ENCODE data around the gene ROBO3. TPM values are rescaled to one million over a fixed set of nuclear protein-coding genes. Genes with fewer than 3 reads are reported as not detected.

Gene ROBO3
- total and polyA plus RNA-seq, 2 of the 8 experiments (the other 6 are each of a cell fraction or from before 2014, with no cell fraction given) = 12.1 to 24.6 TPM

- Histone ChIP-seq H3K4ac (replicated peaks; ENCODE audit: insufficient read length, low read depth, low read length) (no peak overlapping the region), H3K4me2 (ENCODE audit: insufficient read depth in 1 of 2, low read depth in 2 of 2, low read length in 2 of 2) (no peak overlapping the region), H3K36me3 (ENCODE audit: control insufficient read depth in 2 of 4, insufficient read depth in 4 of 4, low read length in 3 of 4) (peaks cover 0 to 4% (median 0%) of the 10 kb centered on the region in 4 experiments; a peak in 1 of 8 replicates), H2BK5ac (ENCODE audit: low read depth, low read length) (no peak overlapping the region), H4K20me1 (replicated peaks in 1 of 2; ENCODE audit: control insufficient read depth in 1 of 2, insufficient read depth in 2 of 2, low read length in 2 of 2) (peaks cover 15 to 31% of the 10 kb centered on the region in 2 experiments), H3K23me2 (ENCODE audit: low read depth, low read length) (no peaks in the 10 kb centered on the region; the same call in 1 of the 2 replicates), H3K18ac (ENCODE audit: extremely low read depth, low read length) (no peak overlapping the region), H3K4me1 (replicated peaks in 1 of 4; ENCODE audit: control insufficient read depth in 3 of 4, insufficient read depth in 4 of 4, low read length in 3 of 4) (peaks cover 0 to 23% (median 16%) of the 10 kb centered on the region in 4 experiments; a peak in 6 of 7 replicates), H3K23ac (ENCODE audit: insufficient read length) (no peak overlapping the region), H3K27ac (ENCODE audit: low read depth, low read length) (no peak overlapping the region), H2AK5ac (ENCODE audit: low read depth, low read length) (no peak overlapping the region), H2BK15ac (ENCODE audit: low read length) (no peak overlapping the region), H3K9me3 (ENCODE audit: insufficient read depth in 2 of 2, low read depth in 1 of 2, low read length in 1 of 2) (no peaks in the 10 kb centered on the region), H4K5ac (ENCODE audit: insufficient read length, low read depth, low read length) (no peak overlapping the region), H4K91ac (replicated peaks; ENCODE audit: insufficient read length, low read length) (no peak overlapping the region), H2BK12ac (ENCODE audit: low read depth, low read length) (no peak overlapping the region), H3K79me1 (ENCODE audit: low read depth, low read length) (no peaks in the 10 kb centered on the region), H3K14ac (ENCODE audit: insufficient read length) (no peak overlapping the region), H2BK120ac (replicated peaks; ENCODE audit: low read depth, low read length) (no peak overlapping the region), H3K79me2 (ENCODE audit: control insufficient read depth in 1 of 2, insufficient read depth in 2 of 2, low read length in 2 of 2) (no peaks in the 10 kb centered on the region), H3K4me3 (ENCODE audit: extremely low read depth in 1 of 4, insufficient read depth in 2 of 4, low read depth in 3 of 4, low read length in 4 of 4) (no peak overlapping the region), H2AFZ (ENCODE audit: low read length) (no peak overlapping the region), H2BK20ac (ENCODE audit: low read length) (no peak overlapping the region), H4K8ac (ENCODE audit: extremely low read depth, insufficient read depth, low read length) (no peak overlapping the region), H3K56ac (replicated peaks; ENCODE audit: insufficient read length, low read depth, low read length) (no peak overlapping the region), H3K9ac (replicated peaks in 1 of 4; ENCODE audit: extremely low read depth in 1 of 4, low read depth in 3 of 4, low read length in 3 of 4) (no peak overlapping the region), H3K27me3 (replicated peaks in 1 of 4; ENCODE audit: control insufficient read depth in 3 of 4, extremely low read depth in 1 of 4, insufficient read depth in 3 of 4, low read length in 3 of 4) (peaks cover 88 to 100% (median 98%) of the 10 kb centered on the region in 4 experiments)
- CTCF ChIA-PET (ENCODE audit: partially characterized antibody) = interaction anchor here (1.1 to 3.3 kb wide), 25 partner anchors 10 to 228 kb away, joined by 3 to 108 read pairs (median 8); partner anchors contain the start of genes ESAM, MSANTD2 and NRGN
- WGBS, 2 experiments (ENCODE audit: extremely low coverage in 1 of 2, insufficient coverage in 1 of 2, insufficient read length in 1 of 2, insufficient replicate concordance in 2 of 2, low coverage in 1 of 2, low lambda C conversion rate in 2 of 2, missing lambda C conversion rate in 1 of 2) = 16% methylated on average over 5 of the region's 8 CpGs; no CpG with 5 or more reads in 1 of the 2 experiments
- DNase-seq (ENCODE audit: low read depth in 1 of 2, low spot score in 2 of 2) (no peak), FAIRE-seq (no peak)
- TF ChIP-seq CTCF (IDR thresholded peaks at IDR 0.05; ENCODE audit: control extremely low read depth in 1 of 3, insufficient read depth in 1 of 3, low read depth in 1 of 3, low read length in 3 of 3) (peak; percentile 47 to 61 (median 60)), SRF (IDR thresholded peaks at IDR 0.05; ENCODE audit: low read depth, low read length) (no peak), EGR1 (IDR thresholded peaks at IDR 0.05; ENCODE audit: borderline replicate concordance, low read depth, low read length) (no peak), POU5F1 (IDR thresholded peaks at IDR 0.05; ENCODE audit: low read depth, low read length) (no peak), RAD21 (IDR thresholded peaks at IDR 0.05 in 1 of 2, conservative IDR thresholded peaks at IDR 0.05 in 1 of 2; ENCODE audit: low read depth in 2 of 2, low read length in 2 of 2) (peak; percentile 67 to 70), TBP (IDR thresholded peaks at IDR 0.05; ENCODE audit: low read depth, low read length) (no peak), EP300 (IDR thresholded peaks at IDR 0.05; ENCODE audit: borderline replicate concordance in 1 of 2, low read depth in 2 of 2, low read length in 2 of 2) (no peak), TEAD4 (IDR thresholded peaks at IDR 0.05; ENCODE audit: low read depth, low read length) (no peak)
- POLR2A ChIA-PET (ENCODE audit: partially characterized antibody) = interaction anchor here (2.5 kb wide), 1 partner anchor 21 kb away, joined by 6 read pairs; no protein-coding TSS in a partner anchor
Measured at GRCh38 chr11:124867700-124868099, 2.5 kb downstream of the ROBO3 start.

All from H1 (cell line).